ENCODE results near the gene TGFBR3L. TPM values are rescaled to one million over a fixed set of nuclear protein-coding genes. Genes with fewer than 3 reads are reported as not detected.
"Not testable (repeated sequence)": the region's sequence is repeated elsewhere in the genome, so short reads cannot be mapped to it uniquely, and the experiment has no call there.

The TGFBR3L gene
- total RNA-seq, 1 donor from 2014 or later = 11.2 TPM

- H3K4me1 Mint-ChIP-seq (ENCODE audit: low read depth) = peaks cover 15% of the 10 kb centered on the region
- peak; percentile 17 for TF ChIP-seq CTCF (IDR thresholded peaks at IDR 0.05)
- peak; percentile 95 for DNase-seq (ENCODE audit: low spot score)
- H3K36me3 Mint-ChIP-seq (ENCODE audit: low read depth) = no peaks in the 10 kb centered on the region
- peak within 1 kb of the TSS; percentile 69 for H3K4me3 Mint-ChIP-seq (ENCODE audit: unreplicated experiment)
- H3K27me3 Mint-ChIP-seq (ENCODE audit: low read depth) = no peaks in the 10 kb centered on the region
- peak within 1 kb of the TSS; percentile 49 for H3K27ac Mint-ChIP-seq (ENCODE audit: unreplicated experiment)
- no peaks in the 10 kb centered on the region for H3K9me3 Mint-ChIP-seq (ENCODE audit: low read depth)
Measured at GRCh38 chr19:7888145-7888825, 26.3 kb upstream of the TGFBR3L start, which contains the start of gene LRRC8E. Gene LRRC8E (plus strand): TSS chr19:7888510. CDS start chr19:7895604, 7,094 bp downstream.

- H3K9me3 Mint-ChIP-seq (ENCODE audit: low read depth) = no peaks in the 10 kb centered on the region
- H3K4me1 Mint-ChIP-seq (ENCODE audit: low read depth) = peaks cover 17% of the 10 kb centered on the region
- TF ChIP-seq CTCF (IDR thresholded peaks at IDR 0.05) = no peak
- peak overlapping the region; percentile 69 for H3K4me3 Mint-ChIP-seq (ENCODE audit: unreplicated experiment)
- no peak for DNase-seq (ENCODE audit: low spot score)
- H3K27ac Mint-ChIP-seq (ENCODE audit: unreplicated experiment) = peak overlapping the region; percentile 49
- H3K27me3 Mint-ChIP-seq (ENCODE audit: low read depth) = no peaks in the 10 kb centered on the region
- no peaks in the 10 kb centered on the region for H3K36me3 Mint-ChIP-seq (ENCODE audit: low read depth)
Measured at GRCh38 chr19:7888826-7889217, 25.8 kb upstream of the TGFBR3L start.

- Mint-ChIP-seq H3K27ac (ENCODE audit: unreplicated experiment) (peak overlapping the region; percentile 85), H3K4me1 (ENCODE audit: low read depth) (peaks cover 20% of the 10 kb centered on the region)
- not testable (repeated sequence) for H3K9me3 Mint-ChIP-seq (ENCODE audit: low read depth); H3K36me3 Mint-ChIP-seq (ENCODE audit: low read depth); H3K27me3 Mint-ChIP-seq (ENCODE audit: low read depth); H3K4me3 Mint-ChIP-seq (ENCODE audit: unreplicated experiment); DNase-seq (ENCODE audit: low spot score)
Measured at GRCh38 chr19:7893362-7894101, 21.1 kb upstream of the TGFBR3L start.

- no peak overlapping the region for H3K4me3 Mint-ChIP-seq (ENCODE audit: unreplicated experiment)
- no peak overlapping the region for H3K27ac Mint-ChIP-seq (ENCODE audit: unreplicated experiment)
- no peak for TF ChIP-seq CTCF (IDR thresholded peaks at IDR 0.05)
- H3K27me3 Mint-ChIP-seq (ENCODE audit: low read depth) = no peaks in the 10 kb centered on the region
- H3K36me3 Mint-ChIP-seq (ENCODE audit: low read depth) = peaks cover 5% of the 10 kb centered on the region
- H3K9me3 Mint-ChIP-seq (ENCODE audit: low read depth) = no peaks in the 10 kb centered on the region
- H3K4me1 Mint-ChIP-seq (ENCODE audit: low read depth) = peaks cover 15% of the 10 kb centered on the region
- DNase-seq (ENCODE audit: low spot score) = no peak
Measured at GRCh38 chr19:7894612-7895309, 19.9 kb upstream of the TGFBR3L start.

- no peak for DNase-seq (ENCODE audit: low spot score)
- no peaks in the 10 kb centered on the region for H3K27me3 Mint-ChIP-seq (ENCODE audit: low read depth)
- peaks cover 15% of the 10 kb centered on the region for H3K4me1 Mint-ChIP-seq (ENCODE audit: low read depth)
- no peak overlapping the region for H3K27ac Mint-ChIP-seq (ENCODE audit: unreplicated experiment)
- no peaks in the 10 kb centered on the region for H3K9me3 Mint-ChIP-seq (ENCODE audit: low read depth)
- peaks cover 6% of the 10 kb centered on the region for H3K36me3 Mint-ChIP-seq (ENCODE audit: low read depth)
- no peak for TF ChIP-seq CTCF (IDR thresholded peaks at IDR 0.05)
- H3K4me3 Mint-ChIP-seq (ENCODE audit: unreplicated experiment) = no peak overlapping the region
Measured at GRCh38 chr19:7895565-7895964, 19.1 kb upstream of the TGFBR3L start.

All from chondrocyte (in vitro differentiated cells).